A549 (cell line): ENCODE data around the gene BAZ1B. TPM values are rescaled to one million over a fixed set of nuclear protein-coding genes. Genes with fewer than 3 reads are reported as not detected.
A peak's percentile ranks its signal among the peaks of the same experiment; 100 is the strongest.

Source experiments
- CBX8 ChIP-seq: fragments of 200-600 bp; sonication (generic); IDR thresholded peaks from 2 replicates; pipeline ENCODE4 v1.6.1; 2016
- EHMT2 ChIP-seq: fragments of 200-600 bp; sonication (generic); IDR thresholded peaks from 2 replicates; pipeline ENCODE4 v1.6.1; 2016; ENCODE audit warnings: antibody characterized with exemption, low read depth, mild to moderate bottlenecking, moderate library complexity
- EP300 ChIP-seq, 2 experiments: fragments of >200 bp; sonication (Bioruptor Twin); formaldehyde crosslinking; IDR thresholded peaks; 2 replicates in 1 of 2; 3 replicates in 1 of 2; pipeline ENCODE4 v1.6.1; 2016 to 2017
- FOSB ChIP-seq: fragments of 250-450 bp; sonication (Bioruptor Pico); IDR thresholded peaks from 2 replicates; pipeline ENCODE4 v1.5.0; 2020; ENCODE audit warnings: mild to moderate bottlenecking, moderate library complexity
- FOSL2 ChIP-seq, 2 experiments: fragments of 450-650 bp in 1 of 2; fragments of >200 bp in 1 of 2; sonication (Bioruptor Twin) in 1 of 2; formaldehyde crosslinking; IDR thresholded peaks; 2 replicates each; pipeline versions ENCODE4 v1.5.0 to v1.6.1; 2016 to 2020; ENCODE audit warnings: mild to moderate bottlenecking in 1 of 2, moderate library complexity in 1 of 2
- GATA3 ChIP-seq: IDR thresholded peaks from 2 replicates; pipeline ENCODE4 v1.6.1; 2012; ENCODE audit warnings: borderline replicate concordance
- HMGXB4 ChIP-seq: fragments of 250-450 bp; sonication (Bioruptor Pico); IDR thresholded peaks from 2 replicates; pipeline ENCODE4 v1.5.0; 2021; ENCODE audit warnings: mild to moderate bottlenecking, moderate library complexity, borderline replicate concordance
- HOXB5 ChIP-seq: fragments of 250-450 bp; sonication (Bioruptor Pico); IDR thresholded peaks from 2 replicates; pipeline ENCODE4 v1.5.0; 2020; ENCODE audit warnings: mild to moderate bottlenecking, moderate library complexity
- MAX ChIP-seq: IDR thresholded peaks from 2 replicates; pipeline ENCODE4 v1.6.1; 2012
- RAD21 ChIP-seq, 2 experiments: fragments of >200 bp in 1 of 2; sonication (Bioruptor Twin) in 1 of 2; formaldehyde crosslinking in 1 of 2; IDR thresholded peaks in 1 of 2; conservative IDR thresholded peaks in 1 of 2; 2 replicates in 1 of 2; 3 replicates in 1 of 2; pipeline ENCODE4 v1.6.1; 2012 to 2018; ENCODE audit warnings: inconsistent platforms in 1 of 2
- RARB ChIP-seq: fragments of 250-450 bp; sonication (Bioruptor Pico); IDR thresholded peaks from 2 replicates; pipeline ENCODE4 v1.8.0; 2021; ENCODE audit warnings: mild to moderate bottlenecking, moderate library complexity
- REST ChIP-seq: fragments of 200-600 bp; sonication (generic); IDR thresholded peaks from 2 replicates; pipeline ENCODE4 v1.6.1; 2016; ENCODE audit warnings: antibody characterized with exemption, mild to moderate bottlenecking, moderate library complexity
- SMC3 ChIP-seq: fragments of >200 bp; sonication (Bioruptor Twin); formaldehyde crosslinking; IDR thresholded peaks from 3 replicates; pipeline ENCODE4 v1.6.1; 2018; ENCODE audit warnings: inconsistent platforms
- USF2 ChIP-seq: fragments of 450-650 bp; IDR thresholded peaks from 2 replicates; pipeline ENCODE4 v1.6.1; 2014; ENCODE audit warnings: antibody characterized with exemption
- ZC3H11A ChIP-seq: fragments of 450-650 bp; IDR thresholded peaks from 2 replicates; pipeline ENCODE4 v1.6.1; 2014; ENCODE audit warnings: antibody characterized with exemption, mild to moderate bottlenecking
- ZFP36 ChIP-seq: fragments of 450-650 bp; IDR thresholded peaks from 2 replicates; pipeline ENCODE4 v1.6.1; 2014; ENCODE audit warnings: borderline replicate concordance; ENCODE audit not compliant: partially characterized antibody
- polyA plus RNA-seq, 4 experiments: library from polyadenylated mRNA; depleted of rRNA in 3 of 4; stranded (reverse); fragments of >200 nt; fragmentation: RNase III in 1 of 4; extraction: RNeasy Plus Mini Kit Qiagen cat#74134 plus additional on column Dnase treatment in 1 of 4; gene quantifications; 2 replicates in 3 of 4; 3 replicates in 1 of 4; pipeline ENCODE4 v1.2.3, GENCODE V29; 2011 to 2017
- TF ChIP-seq, protein P1 (sequence below): fragments of 150-350 bp; IDR thresholded peaks from 2 replicates; pipeline ENCODE4 v1.6.1; 2014; ENCODE audit warnings: low read depth, mild to moderate bottlenecking, low read length
- TF ChIP-seq, protein P2 (sequence below): fragments of 250-450 bp; sonication (Bioruptor Pico); IDR thresholded peaks from 2 replicates; pipeline ENCODE4 v1.5.0; 2020; ENCODE audit warnings: low read depth, mild to moderate bottlenecking, moderate library complexity

The BAZ1B gene
- polyA plus RNA-seq, 2 of the 4 experiments (the other 2 are of a cell fraction) = 54.8 to 66.8 TPM

GRCh38 chr7:73557397-73558257 lies 35.5 kb upstream of the BAZ1B start, which contains the start of gene BCL7B (continued):
- no peak for TF ChIP-seq REST
- no peak for TF ChIP-seq FOSL2 (IDR thresholded peaks at IDR 0.05)
- TF ChIP-seq FOSL2 (CRISPR knock-in tag; IDR thresholded peaks at IDR 0.05) = no peak
- TF ChIP-seq MAX = peak; percentile 98
- no peak for TF ChIP-seq HMGXB4
- TF ChIP-seq RAD21 (conservative IDR thresholded peaks at IDR 0.05 in 1 of 2, IDR thresholded peaks at IDR 0.05 in 1 of 2) = no peak
- no peak for TF ChIP-seq ZFP36
- no peak for TF ChIP-seq EHMT2
- 0 out of 2 replicates have a peak, but pooled peaks have one; percentile 37 for TF ChIP-seq FOSB
- TF ChIP-seq EP300 (IDR thresholded peaks at IDR 0.05) = no peak
- TF ChIP-seq GATA3 = no peak
- no peak for TF ChIP-seq ZC3H11A
- no peak for TF ChIP-seq SMC3
- no peak for TF ChIP-seq CBX8
- TF ChIP-seq, protein P1, sequence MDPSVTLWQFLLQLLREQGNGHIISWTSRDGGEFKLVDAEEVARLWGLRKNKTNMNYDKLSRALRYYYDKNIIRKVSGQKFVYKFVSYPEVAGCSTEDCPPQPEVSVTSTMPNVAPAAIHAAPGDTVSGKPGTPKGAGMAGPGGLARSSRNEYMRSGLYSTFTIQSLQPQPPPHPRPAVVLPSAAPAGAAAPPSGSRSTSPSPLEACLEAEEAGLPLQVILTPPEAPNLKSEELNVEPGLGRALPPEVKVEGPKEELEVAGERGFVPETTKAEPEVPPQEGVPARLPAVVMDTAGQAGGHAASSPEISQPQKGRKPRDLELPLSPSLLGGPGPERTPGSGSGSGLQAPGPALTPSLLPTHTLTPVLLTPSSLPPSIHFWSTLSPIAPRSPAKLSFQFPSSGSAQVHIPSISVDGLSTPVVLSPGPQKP = no peak
- peak; percentile 47; the same call in 1 of the 2 replicates for TF ChIP-seq RARB (CRISPR knock-in tag)
- TF ChIP-seq, protein P2, sequence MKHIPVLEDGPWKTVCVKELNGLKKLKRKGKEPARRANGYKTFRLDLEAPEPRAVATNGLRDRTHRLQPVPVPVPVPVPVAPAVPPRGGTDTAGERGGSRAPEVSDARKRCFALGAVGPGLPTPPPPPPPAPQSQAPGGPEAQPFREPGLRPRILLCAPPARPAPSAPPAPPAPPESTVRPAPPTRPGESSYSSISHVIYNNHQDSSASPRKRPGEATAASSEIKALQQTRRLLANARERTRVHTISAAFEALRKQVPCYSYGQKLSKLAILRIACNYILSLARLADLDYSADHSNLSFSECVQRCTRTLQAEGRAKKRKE (CRISPR knock-in tag) = peak; percentile 95
- peak; percentile 95 for TF ChIP-seq HOXB5 (CRISPR knock-in tag)
- TF ChIP-seq USF2 = no peak
